Cardiac muscle cell (in vitro differentiated cells and primary cell): ENCODE results near the gene SEPTIN8. TPM values are rescaled to one million over a fixed set of nuclear protein-coding genes. Genes with fewer than 3 reads are reported as not detected.
A peak's percentile ranks its signal among the peaks of the same experiment; 100 is the strongest.

Experiments
- DNase-seq, 2 donors: peaks; one replicate each; pipeline versions ENCODE4 v3.0.0 to v3.0.0-alpha.2; 2010 to 2017; ENCODE audit warnings: low read depth in 1 of 2, low spot score in 1 of 2
- H3K27ac ChIP-seq: fragments of 200-600 bp; sonication (generic); 2 replicates; pipeline ENCODE4 v1.5.1; 2016
- H3K27me3 ChIP-seq: fragments of 200-600 bp; sonication (generic); 2 replicates; pipeline ENCODE4 v1.6.0; 2016; ENCODE audit warnings: control low read depth
- H3K36me3 ChIP-seq: fragments of 200-600 bp; sonication (generic); 2 replicates; pipeline ENCODE4 v1.5.1; 2016; ENCODE audit warnings: control low read depth
- H3K4me1 ChIP-seq: fragments of 200-600 bp; sonication (generic); 2 replicates; pipeline ENCODE4 v1.8.1; 2017; ENCODE audit warnings: low read depth, mild to moderate bottlenecking, mixed run types
- H3K4me3 ChIP-seq: fragments of 200-600 bp; sonication (generic); 2 replicates; pipeline ENCODE4 v1.5.1; 2016; ENCODE audit warnings: mild to moderate bottlenecking
- H3K9me3 ChIP-seq: fragments of 200-600 bp; sonication (generic); 2 replicates; pipeline ENCODE4 v1.5.1; 2017; ENCODE audit warnings: low read depth, mild to moderate bottlenecking, control low read depth
- CTCF ChIP-seq: IDR thresholded peaks from 2 replicates; pipeline ENCODE4 v1.5.1; 2012; ENCODE audit warnings: low read depth, mild to moderate bottlenecking, low read length
- polyA plus RNA-seq: library from polyadenylated mRNA; unstranded; fragments of >200 nt; fragmentation: Nextera tagmentation; extraction: Ambion mirVana; gene quantifications from 2 replicates; pipeline ENCODE4 v1.2.1, GENCODE V29; 2016
- total RNA-seq: library from RNA; depleted of rRNA; stranded (reverse); fragments of >200 nt; gene quantifications from 2 replicates; pipeline ENCODE4 v1.2.3, GENCODE V29; 2016

Gene SEPTIN8
- total and polyA plus RNA-seq, 2 experiments from 2014 or later: 18.6 to 51.9 TPM

GRCh38 chr5:132785365-132785764, 8.3 kb upstream of the SEPTIN8 start:
- Histone ChIP-seq H3K4me1 (peaks cover 11% of the 10 kb centered on the region), H3K36me3 (no peaks in the 10 kb centered on the region), H3K27me3 (peaks cover 23% of the 10 kb centered on the region), H3K9me3 (no peaks in the 10 kb centered on the region), H3K4me3 (no peak overlapping the region), H3K27ac (peak overlapping the region; percentile 55)
- no peak for TF ChIP-seq CTCF
- peak in 1 of 2 donors; percentile 20 for DNase-seq

GRCh38 chr5:132782101-132782500, 5.1 kb upstream of the SEPTIN8 start:
- no peak overlapping the region for H3K27ac ChIP-seq
- H3K4me3 ChIP-seq: no peak overlapping the region
- no peak for TF ChIP-seq CTCF
- H3K27me3 ChIP-seq: peaks cover 54% of the 10 kb centered on the region
- no peaks in the 10 kb centered on the region for H3K36me3 ChIP-seq
- peaks cover 8% of the 10 kb centered on the region for H3K4me1 ChIP-seq
- no peaks in the 10 kb centered on the region for H3K9me3 ChIP-seq
- DNase-seq: peak in 1 of 2 donors; percentile 42

GRCh38 chr5:132781029-132781428, 4.0 kb upstream of the SEPTIN8 start:
- DNase-seq: no peak
- no peaks in the 10 kb centered on the region for H3K9me3 ChIP-seq
- peaks cover 54% of the 10 kb centered on the region for H3K27me3 ChIP-seq
- H3K27ac ChIP-seq: no peak overlapping the region
- peaks cover 11% of the 10 kb centered on the region for H3K4me1 ChIP-seq
- no peak overlapping the region for H3K4me3 ChIP-seq
- no peak for TF ChIP-seq CTCF
- no peaks in the 10 kb centered on the region for H3K36me3 ChIP-seq

DNA sequence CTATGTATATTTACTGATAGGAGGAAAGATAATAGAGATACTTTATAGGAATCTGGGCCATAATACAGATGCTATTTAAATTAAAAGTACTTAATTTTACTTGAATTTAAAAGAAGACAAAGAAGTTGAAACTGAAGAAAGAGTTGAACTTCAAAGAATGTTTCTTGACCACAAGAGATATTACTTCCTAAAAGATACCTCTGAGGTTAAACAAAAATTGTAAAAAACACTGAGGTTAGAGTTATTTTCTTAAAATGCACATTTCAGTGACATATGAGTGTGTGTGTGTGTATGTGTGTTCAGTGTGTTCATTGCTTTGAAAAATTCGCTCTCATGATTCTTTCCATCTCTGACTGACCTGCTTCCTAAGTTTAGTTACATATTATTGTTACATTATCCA, 3.5 kb upstream of the SEPTIN8 start:
- Histone ChIP-seq H3K9me3 (no peaks in the 10 kb centered on the region), H3K36me3 (no peaks in the 10 kb centered on the region), H3K27me3 (peaks cover 54% of the 10 kb centered on the region), H3K4me1 (peaks cover 14% of the 10 kb centered on the region), H3K4me3 (no peak overlapping the region), H3K27ac (no peak overlapping the region)
- TF ChIP-seq CTCF: no peak
- DNase-seq: no peak

GRCh38 chr5:132779961-132780360, 2.9 kb upstream of the SEPTIN8 start:
- Histone ChIP-seq H3K4me1 (peaks cover 8% of the 10 kb centered on the region), H3K36me3 (no peaks in the 10 kb centered on the region), H3K4me3 (no peak overlapping the region), H3K27ac (no peak overlapping the region), H3K27me3 (peaks cover 54% of the 10 kb centered on the region), H3K9me3 (no peaks in the 10 kb centered on the region)
- no peak for TF ChIP-seq CTCF
- DNase-seq: no peak

DNA sequence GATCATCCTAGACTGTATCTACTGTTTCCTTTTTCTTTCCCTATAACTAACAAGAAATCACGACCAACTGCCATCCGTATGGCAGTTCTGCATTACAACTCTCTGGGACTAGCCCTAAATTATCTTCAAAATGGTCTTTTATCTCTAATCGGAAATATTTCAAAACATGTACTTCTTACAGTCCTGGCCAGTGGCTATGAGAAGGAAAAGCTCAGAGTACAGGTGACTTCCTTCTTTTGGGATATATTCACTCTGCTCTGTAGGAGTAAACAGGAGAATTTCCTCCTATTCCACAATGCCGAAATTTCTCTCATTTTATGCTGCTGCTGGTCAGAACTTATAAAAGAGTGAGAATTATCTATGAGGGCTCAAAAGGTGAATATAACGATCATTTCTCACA, 1.8 kb upstream of the SEPTIN8 start:
- H3K36me3 ChIP-seq: no peaks in the 10 kb centered on the region
- peaks cover 54% of the 10 kb centered on the region for H3K27me3 ChIP-seq

More for the DNA sequence above, 1.8 kb upstream of the SEPTIN8 start:
- H3K27ac ChIP-seq: no peak overlapping the region
- no peak for TF ChIP-seq CTCF
- DNase-seq: no peak
- no peak overlapping the region for H3K4me3 ChIP-seq
- H3K4me1 ChIP-seq: peaks cover 8% of the 10 kb centered on the region
- no peaks in the 10 kb centered on the region for H3K9me3 ChIP-seq
